ENCODE data around the gene NXF3.
"Not testable (repeated sequence)": the region's sequence is repeated elsewhere in the genome, so short reads cannot be mapped to it uniquely, and the experiment has no call there.

NXF3 gene, protein sequence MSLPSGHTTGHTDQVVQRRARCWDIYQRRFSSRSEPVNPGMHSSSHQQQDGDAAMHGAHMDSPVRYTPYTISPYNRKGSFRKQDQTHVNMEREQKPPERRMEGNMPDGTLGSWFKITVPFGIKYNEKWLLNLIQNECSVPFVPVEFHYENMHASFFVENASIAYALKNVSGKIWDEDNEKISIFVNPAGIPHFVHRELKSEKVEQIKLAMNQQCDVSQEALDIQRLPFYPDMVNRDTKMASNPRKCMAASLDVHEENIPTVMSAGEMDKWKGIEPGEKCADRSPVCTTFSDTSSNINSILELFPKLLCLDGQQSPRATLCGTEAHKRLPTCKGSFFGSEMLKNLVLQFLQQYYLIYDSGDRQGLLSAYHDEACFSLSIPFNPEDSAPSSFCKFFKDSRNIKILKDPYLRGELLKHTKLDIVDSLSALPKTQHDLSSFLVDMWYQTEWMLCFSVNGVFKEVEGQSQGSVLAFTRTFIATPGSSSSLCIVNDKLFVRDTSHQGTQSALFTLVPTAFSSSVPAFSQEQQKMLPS

DNA sequence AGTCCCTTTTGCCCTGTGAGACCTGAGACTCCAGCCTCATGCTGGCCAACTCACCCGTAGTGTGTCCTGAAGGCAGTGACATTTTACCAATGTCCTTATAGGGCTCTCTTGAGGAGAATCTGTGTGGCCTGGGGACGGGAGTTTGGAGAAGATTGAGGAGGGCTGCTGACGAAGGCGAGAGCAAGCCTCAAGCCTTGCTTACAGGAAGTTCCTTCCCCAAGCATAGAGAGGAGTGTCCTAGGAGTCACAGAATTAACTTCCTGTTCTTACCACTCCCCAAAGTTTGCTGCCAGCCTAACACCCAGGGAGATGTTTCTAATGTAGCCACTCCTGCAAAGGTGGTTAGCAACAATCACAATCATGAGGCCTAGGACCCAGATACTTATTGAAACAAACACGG, at the start of gene NXF3:
NXF3 (minus strand) TSS at position 202 of the 400 bp plus-strand sequence; CDS start at position 82, 120 bp downstream.
- no peak for DNase-seq

DNA sequence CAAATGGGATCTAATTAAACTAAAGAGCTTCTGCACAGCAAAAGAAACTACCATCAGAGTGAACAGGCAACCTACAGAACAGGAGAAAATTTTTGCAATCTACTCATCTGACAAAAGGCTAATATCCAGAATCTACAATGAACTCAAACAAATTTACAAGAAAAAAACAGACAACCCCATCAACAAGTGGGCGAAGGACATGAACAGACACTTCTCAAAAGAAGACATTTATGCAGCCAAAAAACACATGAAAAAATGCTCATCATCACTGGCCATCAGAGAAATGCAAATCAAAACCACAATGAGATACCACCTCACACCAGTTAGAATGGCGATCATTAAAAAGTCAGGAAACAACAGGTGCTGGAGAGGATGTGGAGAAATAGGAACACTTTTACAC, 43.6 kb upstream of the NXF3 start:
- not testable (repeated sequence) for DNase-seq

DNA sequence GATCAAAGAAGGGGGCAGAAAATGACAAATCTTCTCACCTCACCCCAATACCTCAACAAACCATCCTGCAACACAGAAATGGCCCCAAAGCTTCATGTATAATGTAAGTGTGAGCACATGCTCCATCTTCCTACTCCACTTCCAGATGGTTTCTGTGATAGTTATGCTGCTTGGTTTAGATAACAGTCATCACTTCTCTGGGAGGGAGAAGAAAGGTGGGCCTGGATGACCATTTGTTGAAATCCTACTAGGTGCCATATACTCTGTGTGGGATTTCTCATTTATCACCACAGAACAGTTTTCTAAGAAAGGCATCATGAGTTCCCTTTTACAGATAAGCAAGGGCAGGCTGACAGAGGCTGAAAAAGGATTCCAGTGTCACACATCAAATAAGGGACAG, 31.3 kb upstream of the NXF3 start:
- no peak for DNase-seq

DNA sequence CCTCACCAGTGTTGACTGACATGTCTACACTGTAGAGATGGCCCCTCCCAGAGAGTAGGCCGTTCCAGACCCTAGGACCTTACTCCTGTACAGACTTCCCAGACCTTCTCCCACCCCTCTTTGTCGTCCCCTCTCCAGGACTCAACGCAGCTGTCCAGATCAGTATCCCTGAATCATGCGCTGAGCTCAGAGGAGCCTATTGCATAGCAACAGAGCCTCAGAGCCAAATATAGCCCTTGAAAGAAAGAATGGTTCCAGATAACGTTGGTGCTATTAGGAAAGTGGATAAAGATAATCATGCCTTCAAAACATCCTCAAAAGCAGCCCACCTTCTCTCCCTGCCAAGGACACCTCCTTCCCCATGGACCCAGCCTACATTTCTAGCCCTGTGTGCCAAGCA, 27.8 kb upstream of the NXF3 start:
- DNase-seq: no peak

DNA sequence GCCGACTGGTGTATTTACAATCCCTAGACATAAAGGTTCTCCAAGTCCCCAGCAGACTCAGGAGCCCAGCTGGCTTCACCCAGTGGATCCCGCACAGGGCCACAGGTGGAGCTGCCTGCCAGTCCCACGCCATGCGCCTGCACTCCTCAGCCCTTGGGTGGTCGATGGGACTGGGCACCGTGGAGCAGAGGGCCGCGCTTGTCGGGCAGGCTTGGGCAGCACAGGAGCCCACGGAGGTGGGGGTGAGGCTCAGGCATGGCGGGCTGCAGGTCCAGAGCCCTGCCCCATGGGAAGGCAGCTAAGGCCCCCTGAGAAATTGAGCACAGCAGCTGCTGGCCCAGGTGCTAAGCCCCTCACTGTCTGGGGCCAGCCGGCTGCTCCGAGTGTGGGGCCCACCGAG, 24.0 kb upstream of the NXF3 start:
- DNase-seq: not testable (repeated sequence)

DNA sequence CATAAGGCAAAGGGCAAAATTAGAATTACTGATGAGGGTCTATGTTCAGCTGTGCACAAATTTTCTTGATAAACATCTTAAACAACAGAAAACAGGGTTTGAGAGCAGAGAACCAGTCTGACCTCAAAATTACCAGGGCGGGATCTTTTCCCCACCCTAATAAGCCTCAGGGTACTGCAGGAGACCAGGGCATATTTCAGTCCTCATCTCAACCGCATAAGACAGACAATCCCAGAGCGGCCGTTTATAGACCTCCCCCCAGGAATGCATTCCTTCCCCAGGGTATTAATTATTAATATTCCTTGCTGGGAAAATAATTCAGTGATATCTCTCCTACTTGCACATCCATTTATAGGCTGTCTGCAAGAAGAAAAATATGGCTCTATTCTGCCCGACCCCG, 16.6 kb upstream of the NXF3 start:
- not testable (repeated sequence) for DNase-seq

DNA sequence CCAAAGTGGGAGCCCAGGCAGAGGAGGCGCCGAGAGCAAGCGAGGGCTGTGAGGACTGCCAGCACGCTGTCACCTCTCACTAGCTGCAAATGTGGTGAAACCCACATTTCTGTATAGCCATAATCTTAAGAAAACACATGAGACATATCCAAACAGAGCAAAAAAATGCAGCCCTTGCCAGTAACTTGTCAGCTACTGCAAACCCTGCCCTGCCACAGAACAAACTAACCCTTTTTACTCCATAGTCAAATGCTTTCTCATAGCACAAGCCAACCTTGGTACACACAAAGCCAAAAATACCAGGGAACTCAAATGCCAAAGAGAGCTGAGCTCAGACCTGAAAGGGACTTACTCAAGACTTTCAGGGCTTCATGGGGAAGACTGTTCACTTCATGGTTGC, 14.9 kb upstream of the NXF3 start:
- no peak for DNase-seq

DNA sequence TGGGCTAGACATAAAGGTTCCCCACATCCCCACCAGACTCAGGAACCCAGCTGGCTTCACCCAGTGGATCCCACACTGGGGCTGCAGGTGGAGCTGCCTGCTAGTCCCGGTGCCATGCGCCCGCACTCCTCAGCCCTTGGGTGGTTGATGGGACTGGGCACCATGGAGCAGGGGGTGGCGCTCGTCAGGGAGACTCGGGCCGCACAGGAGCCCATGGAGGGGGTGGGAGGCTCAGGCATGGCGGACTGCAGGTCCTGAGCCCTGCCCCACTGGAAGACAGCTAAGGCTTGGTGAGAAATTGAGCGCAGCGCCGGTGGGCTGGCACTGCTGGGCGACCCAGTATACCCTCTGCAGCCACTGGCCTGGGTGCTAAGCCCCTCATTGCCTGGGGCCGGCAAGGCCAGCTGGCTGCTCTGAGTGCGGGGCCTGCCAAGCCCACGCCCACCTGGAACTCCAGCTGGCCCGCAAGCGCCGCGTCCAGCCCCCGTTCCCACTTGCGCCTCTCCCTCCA, 14.3 kb upstream of the NXF3 start:
- not testable (repeated sequence) for DNase-seq

DNA sequence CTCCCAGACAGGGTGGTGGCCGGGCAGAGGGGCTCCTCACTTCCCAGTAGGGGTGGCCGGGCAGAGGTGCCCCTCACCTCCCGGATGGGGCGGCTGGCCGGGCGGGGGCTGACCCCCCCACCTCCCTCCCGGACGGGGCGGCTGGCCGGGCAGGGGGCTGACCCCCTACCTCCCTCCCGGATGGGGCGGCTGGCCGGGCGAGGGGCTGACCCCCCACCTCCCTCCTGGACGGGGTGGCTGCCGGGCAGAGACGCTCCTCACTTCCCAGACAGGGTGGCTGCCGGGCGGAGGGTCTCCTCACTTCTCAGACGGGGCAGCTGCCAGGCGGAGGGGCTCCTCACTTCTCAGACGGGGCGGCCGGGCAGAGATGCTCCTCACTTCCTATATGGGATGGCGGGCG, 11.4 kb upstream of the NXF3 start:
- not testable (repeated sequence) for DNase-seq

DNA sequence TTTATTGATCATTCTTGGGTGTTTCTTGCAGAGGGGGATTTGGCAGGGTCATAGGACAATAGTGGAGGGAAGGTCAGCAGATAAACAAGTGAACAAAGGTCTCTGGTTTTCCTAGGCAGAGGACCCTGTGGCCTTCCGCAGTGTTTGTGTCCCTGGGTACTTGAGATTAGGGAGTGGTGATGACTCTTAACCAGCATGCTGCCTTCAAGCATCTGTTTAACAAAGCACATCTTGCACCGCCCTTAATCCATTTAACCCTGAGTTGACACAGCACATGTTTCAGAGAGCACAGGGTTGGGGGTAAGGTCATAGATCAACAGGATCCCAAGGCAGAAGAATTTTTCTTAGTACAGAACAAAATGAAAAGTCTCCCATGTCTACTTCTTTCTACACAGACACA, 10.9 kb upstream of the NXF3 start:
- DNase-seq: not testable (repeated sequence)

DNA sequence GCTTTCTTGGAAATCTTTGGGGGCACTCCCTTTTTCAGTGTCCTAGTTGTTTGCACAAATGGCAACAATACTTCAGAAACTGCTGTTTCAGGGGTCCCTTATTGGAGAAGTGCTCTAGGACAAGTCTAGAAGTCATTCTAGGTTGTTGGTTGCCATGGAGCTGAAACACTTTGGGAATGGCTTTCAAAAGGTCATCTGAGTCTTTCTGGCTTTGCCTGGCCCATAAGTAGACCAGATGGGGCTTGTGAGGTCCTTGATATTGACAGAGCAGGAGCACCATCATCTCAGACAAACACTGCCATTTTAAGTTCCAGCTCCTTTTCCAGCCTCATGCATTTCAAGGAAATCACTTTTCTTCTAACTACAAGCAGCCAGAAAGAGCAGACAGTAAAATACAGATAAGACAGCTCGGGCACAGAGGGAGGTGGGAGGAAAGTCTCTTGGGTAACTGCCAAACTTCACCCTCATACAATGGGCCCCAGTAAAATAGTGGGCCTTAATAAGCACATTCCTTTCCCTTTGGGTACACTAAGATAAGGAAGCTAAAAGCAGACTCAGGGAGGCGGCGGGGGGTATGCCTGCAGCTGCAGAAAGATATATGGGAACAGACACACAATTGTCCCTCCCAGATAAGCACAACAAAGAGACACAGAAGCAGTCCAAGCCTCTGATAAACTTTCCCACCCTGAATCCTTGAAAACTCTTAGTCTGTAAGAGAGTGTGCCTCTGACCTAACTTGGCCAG, 8.5 kb upstream of the NXF3 start:
- no peak for DNase-seq

DNA sequence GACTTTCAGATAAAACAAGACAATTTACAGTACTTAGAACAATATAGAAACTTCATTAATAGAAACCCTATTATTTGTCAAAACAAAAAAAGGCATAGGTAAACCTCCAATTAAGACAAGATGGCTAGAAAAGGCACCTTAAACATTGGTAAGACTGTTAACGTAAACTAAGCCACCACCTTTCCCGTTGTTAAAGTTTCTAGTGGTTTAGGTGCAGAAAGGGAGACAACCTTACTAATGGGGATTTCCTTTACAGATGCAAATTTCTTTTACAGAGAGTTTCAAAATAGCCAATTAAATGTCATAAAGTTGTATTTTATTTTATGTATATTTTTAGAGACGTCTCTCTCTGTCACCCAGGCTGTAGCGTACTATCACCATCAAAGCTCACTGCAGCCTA, 7.5 kb upstream of the NXF3 start:
- DNase-seq: no peak

DNA sequence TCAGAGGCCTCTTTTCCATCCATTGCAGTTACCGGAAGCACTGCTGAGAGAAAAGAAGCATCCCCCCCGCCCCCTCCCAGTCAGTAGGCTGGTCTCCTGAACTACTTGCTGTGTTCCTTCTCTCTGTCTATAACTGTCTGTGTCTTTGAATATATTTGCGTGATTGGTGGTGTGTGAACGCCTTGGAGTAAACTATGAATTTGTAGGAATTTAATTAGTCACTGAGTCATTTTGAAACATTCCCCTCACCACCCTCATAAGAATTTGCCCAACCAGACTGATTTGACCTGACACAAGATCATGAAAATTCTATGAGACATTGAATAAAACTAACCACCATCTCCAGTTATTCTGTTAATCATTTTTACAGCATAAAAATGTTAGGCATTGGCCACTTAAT, 6.7 kb upstream of the NXF3 start:
- DNase-seq: no peak

DNA sequence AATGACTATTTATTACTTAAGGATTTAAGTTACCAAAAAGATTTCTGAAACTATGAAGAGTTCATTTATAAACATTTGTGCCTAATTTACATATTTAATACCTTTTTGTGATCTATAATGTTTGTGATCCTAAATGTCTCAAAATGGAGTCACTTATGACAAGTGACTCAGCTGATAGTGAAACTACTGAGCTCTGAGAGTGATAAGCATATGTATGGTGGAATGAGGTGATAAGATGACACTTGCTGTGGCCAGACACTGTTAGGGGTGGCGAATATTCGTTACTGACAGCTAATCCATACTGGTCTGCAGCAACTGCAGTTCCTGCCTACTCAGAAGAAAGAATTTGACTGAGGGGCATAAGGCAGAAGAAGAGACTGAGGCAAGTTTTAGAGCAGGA, 5.5 kb upstream of the NXF3 start:
- no peak for DNase-seq

DNA sequence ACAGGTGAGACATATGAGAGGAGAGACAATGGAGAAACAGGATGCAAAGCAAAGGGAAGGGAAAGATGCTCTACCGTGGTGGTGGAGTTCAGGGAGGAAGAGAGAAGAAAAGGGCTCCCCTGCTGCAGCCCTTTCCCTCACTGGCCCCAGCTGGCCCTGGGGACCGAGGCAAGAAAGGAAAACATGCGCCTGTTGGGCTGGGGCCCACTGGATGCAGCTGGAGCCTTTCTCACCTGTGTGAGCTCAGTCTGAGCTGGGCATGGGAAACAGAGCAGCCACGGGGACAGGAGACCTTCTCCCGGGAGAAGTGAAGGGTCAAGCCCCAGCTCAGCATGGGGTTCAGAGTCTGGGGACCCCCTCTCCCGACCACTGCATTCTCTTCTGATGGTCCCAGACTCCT, 11.9 kb downstream of the NXF3 start:
- no peak for DNase-seq

DNA sequence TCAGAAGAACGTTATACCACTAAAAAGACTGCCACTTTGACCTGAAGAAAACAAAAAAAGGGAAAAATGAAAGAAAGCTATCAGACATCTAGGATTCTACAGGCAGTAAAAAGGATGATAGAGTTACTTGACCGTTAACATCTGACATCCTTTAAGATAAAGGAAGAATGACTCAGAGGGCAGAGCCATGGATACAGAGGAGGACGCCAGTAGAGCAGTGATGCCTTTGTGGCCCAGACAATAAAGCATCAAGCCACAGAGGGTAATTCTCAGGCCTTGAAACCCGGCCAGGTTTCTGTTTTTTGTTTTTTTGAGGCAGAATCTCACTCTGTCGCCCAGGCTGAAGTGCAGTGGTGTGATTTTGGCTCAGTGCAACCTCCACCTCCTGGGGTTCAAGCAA, 19.5 kb downstream of the NXF3 start:
- DNase-seq: no peak

DNA sequence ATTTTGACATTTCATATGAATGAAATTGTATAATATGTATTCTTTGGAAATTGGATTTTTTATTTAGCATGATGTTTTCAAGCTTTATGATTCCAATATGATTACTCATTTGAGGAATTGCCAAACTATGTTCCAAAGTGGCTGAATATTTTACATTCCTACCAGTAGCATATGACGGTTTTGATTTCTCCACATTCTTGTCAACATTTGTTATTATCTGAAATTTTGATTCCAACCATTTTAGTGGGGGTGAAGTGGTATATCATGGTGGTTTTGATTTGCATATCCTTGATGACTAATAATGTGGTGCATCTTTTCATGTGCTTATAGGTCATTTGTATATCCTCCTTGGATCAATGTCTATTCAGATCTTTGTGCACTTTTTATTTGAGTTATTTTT, 26.3 kb downstream of the NXF3 start:
- DNase-seq: no peak

DNA sequence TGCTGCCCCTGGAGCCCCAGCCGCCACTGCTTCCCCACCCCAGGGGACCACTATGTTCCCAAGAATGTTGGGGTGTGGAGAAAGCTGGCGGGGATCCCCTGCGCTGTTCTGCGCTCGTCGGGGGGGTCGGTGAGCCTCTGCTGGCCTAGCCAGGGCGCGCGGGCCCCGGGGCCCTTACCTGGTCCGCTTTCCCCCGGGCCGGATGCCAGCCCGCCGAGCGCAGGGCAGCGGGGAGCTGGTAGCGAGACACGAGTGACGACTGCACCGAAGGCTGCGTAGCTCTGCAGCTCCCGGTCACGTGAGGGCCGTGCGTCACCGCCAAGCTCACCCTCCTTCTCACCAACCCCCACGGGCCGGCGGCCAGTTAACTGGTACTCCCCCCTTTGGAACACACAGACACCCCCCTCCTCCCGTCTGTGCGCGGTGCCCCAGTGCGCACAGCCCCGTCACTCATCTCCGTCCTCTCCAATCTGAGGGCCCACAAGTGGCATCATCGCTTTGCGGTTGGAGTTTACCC, 29.0 kb downstream of the NXF3 start, which contains the start of gene BEX1:
BEX1 (minus strand) TSS at position 254 of the 517 bp plus-strand sequence. CDS start 897 bp downstream, outside the sequence.
- DNase-seq: peak; percentile 50

DNA sequence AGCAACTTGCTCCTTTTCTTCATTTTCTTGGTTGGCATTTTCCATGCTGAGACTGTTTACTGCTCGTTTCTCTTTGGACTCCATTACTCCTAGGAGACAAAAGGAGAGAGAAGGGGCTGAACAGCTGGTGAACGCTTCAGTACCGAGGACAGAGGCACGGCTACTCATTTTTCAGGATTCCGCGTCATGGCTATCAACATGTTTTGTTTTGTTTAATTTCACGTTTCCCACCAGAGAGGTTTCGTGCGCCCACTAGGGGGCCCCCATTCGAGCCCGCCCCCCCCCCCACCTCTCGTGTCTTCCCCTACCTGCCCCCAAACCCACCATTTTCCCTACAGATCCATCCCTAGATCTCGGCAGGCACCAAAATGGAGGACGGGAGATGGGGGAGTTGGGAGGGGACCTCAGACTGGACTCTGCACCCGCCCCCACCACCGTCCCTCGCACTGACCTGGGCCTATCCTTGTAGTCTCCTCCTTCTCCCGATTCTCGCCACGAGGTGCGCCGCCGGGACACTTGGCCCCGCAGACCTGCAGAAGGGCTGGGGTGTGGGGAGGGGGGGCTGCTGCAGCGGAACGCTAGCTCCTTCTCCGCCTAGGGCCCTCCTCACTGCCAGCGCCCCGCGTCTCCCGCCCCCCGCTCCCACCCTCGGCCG, 29.6 kb downstream of the NXF3 start:
- DNase-seq: no peak

DNA sequence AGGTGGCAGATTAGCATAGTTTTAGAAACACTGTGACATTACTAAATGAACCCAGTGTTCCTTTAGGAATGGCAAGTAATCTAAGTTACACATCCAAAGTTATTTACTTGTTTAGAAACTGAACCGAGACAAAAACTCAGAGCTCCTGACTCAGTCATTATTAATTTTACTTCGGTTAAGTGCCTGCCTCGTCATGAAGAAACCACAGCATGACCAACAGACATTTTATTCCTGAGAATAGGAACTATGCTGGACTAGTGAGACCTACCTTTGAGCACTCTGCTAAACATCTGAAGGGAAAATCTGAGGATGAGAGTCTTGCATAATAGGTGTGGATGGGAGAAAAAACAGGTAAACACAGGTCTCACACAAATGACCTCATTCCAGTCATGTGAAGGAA, 31.5 kb downstream of the NXF3 start:
- DNase-seq: no peak

DNA sequence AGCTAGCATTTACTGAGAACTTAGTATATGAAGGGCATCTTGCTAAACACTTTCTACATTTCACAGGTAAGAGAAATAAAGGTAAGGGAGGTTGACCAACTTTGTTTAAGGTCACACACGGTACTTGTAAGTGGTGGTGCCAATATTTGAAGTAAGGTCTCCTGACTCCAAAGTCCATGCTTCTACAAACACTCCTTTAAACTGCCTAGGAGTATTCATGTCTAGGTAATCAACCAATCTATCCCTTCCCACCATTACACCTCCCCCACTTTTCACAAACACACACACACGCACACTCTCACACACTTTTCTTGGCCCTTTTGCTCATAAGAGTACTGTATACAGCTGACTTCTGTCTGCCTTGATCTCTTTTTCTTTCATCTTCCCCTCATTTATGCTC, 36.0 kb downstream of the NXF3 start:
- no peak for DNase-seq

DNA sequence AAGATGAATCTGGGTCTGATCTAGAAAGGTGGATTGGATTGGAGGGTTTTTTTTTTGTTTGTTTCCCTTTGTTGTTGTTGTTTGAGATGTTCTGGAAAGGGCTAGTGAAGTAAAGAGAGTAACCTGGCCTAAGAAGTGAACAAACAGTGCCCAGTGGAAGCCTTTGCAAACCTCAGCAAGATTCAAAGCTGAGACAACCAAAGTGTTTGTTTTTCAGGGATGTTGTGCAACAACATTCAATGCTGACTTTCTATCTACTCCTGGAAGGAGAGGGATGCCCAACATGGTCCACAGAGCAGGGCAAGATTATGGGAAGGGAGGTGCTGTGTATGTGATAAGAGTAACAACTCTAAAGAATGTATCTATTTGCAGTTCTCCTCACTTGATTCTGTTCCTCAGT, 40.3 kb downstream of the NXF3 start:
- no peak for DNase-seq

DNA sequence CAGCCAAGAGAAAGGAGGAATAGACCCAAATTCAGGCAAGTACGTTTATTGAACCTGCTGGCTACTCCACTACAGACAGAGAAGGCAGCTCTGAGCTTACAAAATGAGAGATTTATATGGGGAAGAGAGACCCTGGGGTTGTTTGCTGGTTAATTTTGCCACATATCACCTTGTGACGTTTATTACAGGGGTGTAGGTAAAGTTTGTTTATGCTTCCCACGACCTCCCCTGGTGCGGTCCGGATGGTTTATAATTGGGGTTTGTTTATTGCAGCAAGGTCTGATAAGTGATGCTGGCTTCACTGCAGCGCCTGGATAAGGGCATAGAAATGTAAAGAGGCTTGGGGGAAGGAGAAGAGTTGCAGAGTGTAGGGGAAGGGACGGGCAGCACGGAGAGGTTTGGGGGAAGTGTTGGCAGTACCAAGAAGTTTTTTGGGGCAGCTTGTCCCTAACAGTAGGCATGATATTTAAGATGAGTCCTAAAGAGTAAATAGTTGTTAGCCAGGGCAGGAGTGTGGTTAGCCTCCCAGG, 41.6 kb downstream of the NXF3 start:
- DNase-seq: no peak

All from stimulated activated CD4-positive, alpha-beta T cell treated with anti-CD3 and anti-CD28 coated beads, Interleukin-15, amount 100 ng/mL, for 24 hours (primary cell).